ENCODE results near the gene PGPEP1. TPM values are rescaled to one million over a fixed set of nuclear protein-coding genes. Genes with fewer than 3 reads are reported as not detected.
"Not testable (repeated sequence)": the region's sequence is repeated elsewhere in the genome, so short reads cannot be mapped to it uniquely, and the experiment has no call there.

Gene PGPEP1
- polyA plus RNA-seq, 2 donors = 1.8 to 1.9 TPM

DNA sequence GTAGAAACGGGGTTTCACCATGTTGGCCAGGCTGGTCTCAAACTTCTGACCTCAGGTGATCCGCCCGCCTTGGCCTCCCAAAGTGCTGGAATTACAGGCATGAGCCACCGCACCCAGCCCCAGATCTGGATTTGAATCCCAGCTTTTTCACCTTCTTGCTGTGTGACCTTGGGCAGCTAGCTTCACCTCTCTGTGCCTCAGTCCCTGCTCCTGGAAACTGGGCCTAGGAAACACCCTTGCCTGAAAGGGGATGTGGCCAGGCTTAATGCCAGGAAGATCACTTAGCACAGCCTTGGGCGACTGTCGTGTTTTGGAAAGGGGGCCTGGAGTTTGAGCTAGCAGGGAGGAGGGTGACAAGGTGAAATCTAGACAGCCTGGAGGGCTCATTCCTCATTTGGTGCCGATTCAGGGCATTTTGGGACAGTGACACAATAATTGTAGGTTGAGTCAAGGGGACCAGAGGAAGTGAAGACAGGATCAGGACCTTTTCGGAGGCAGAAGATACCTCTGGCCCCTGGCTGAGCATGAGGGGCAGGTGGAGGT, 1.8 kb downstream of the PGPEP1 start:
- Histone ChIP-seq H3K4me1 (ENCODE audit: control insufficient read depth in 2 of 2, insufficient read depth in 2 of 2, low read length in 1 of 2) (peaks cover 0 to 7% of the 10 kb centered on the region in 2 donors), H3K36me3 (ENCODE audit: control insufficient read depth in 2 of 2, insufficient read depth in 2 of 2, low read length in 1 of 2) (no peaks in the 10 kb centered on the region), H3K4me3 (ENCODE audit: low read depth in 1 of 2, low read length in 2 of 2) (no peak overlapping the region), H3K27me3 (ENCODE audit: control insufficient read depth in 1 of 2, insufficient read depth in 2 of 2, low read length in 2 of 2) (no peaks in the 10 kb centered on the region), H3K9me3 (ENCODE audit: control insufficient read depth in 2 of 2, insufficient read depth in 1 of 2, low read depth in 1 of 2, low read length in 1 of 2) (no peaks in the 10 kb centered on the region), H3K27ac (ENCODE audit: low read depth in 2 of 2, low read length in 1 of 2) (no peak overlapping the region)
- whole genome bisulfite sequencing, 2 donors = 75 to 76% methylated on average over 8 of the region's 8 CpGs

DNA sequence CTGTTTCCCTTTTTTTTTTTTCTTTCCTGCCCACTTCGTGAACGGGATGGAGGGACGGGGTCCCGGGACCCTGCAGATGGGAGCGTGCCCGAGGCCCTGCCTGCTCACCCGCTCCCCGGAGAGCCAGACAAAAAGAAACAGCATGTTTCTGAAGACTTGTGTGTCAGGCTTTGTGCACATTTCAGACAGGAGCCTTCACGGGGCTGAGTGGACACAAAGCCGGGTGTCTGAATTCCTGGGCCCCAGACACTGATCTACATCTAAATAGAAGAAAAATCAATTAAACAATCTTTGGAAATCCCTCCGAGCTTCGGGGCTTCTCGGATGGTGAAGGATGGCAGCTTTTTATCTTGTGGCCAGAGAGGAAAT, 4.2 kb downstream of the PGPEP1 start:
- Histone ChIP-seq H3K4me1 (ENCODE audit: control insufficient read depth in 2 of 2, insufficient read depth in 2 of 2, low read length in 1 of 2) (peaks cover 0 to 7% of the 10 kb centered on the region in 2 donors), H3K27ac (ENCODE audit: low read depth in 2 of 2, low read length in 1 of 2) (no peak overlapping the region), H3K9me3 (ENCODE audit: control insufficient read depth in 2 of 2, insufficient read depth in 1 of 2, low read depth in 1 of 2, low read length in 1 of 2) (no peaks in the 10 kb centered on the region), H3K4me3 (ENCODE audit: low read depth in 1 of 2, low read length in 2 of 2) (no peak overlapping the region), H3K36me3 (ENCODE audit: control insufficient read depth in 2 of 2, insufficient read depth in 2 of 2, low read length in 1 of 2) (no peaks in the 10 kb centered on the region), H3K27me3 (ENCODE audit: control insufficient read depth in 1 of 2, insufficient read depth in 2 of 2, low read length in 2 of 2) (no peaks in the 10 kb centered on the region)
- 67 to 68% methylated on average over 13 of the region's 13 CpGs for WGBS, 2 donors

- H3K9me3 ChIP-seq (ENCODE audit: control insufficient read depth in 2 of 2, insufficient read depth in 1 of 2, low read depth in 1 of 2, low read length in 1 of 2) = no peaks in the 10 kb centered on the region
- H3K4me1 ChIP-seq (ENCODE audit: control insufficient read depth in 2 of 2, insufficient read depth in 2 of 2, low read length in 1 of 2) = peaks cover 0 to under 1% of the 10 kb centered on the region in 2 donors
- no peaks in the 10 kb centered on the region for H3K36me3 ChIP-seq (ENCODE audit: control insufficient read depth in 2 of 2, insufficient read depth in 2 of 2, low read length in 1 of 2)
- H3K27ac ChIP-seq (ENCODE audit: low read depth in 2 of 2, low read length in 1 of 2) = no peak overlapping the region
- 91 to 95% methylated on average over 6 of the region's 6 CpGs for WGBS, 2 donors
- no peak overlapping the region for H3K4me3 ChIP-seq (ENCODE audit: low read depth in 1 of 2, low read length in 2 of 2)
- no peaks in the 10 kb centered on the region for H3K27me3 ChIP-seq (ENCODE audit: control insufficient read depth in 1 of 2, insufficient read depth in 2 of 2, low read length in 2 of 2)
Observed at GRCh38 chr19:18345296-18345695, 4.9 kb downstream of the PGPEP1 start.

GRCh38 chr19:18346091-18346490, 5.7 kb downstream of the PGPEP1 start:
- 46 to 58% methylated on average over 8 of the region's 8 CpGs for WGBS, 2 donors
- no peak overlapping the region for H3K27ac ChIP-seq (ENCODE audit: low read depth in 2 of 2, low read length in 1 of 2)
- no peaks in the 10 kb centered on the region for H3K9me3 ChIP-seq (ENCODE audit: control insufficient read depth in 2 of 2, insufficient read depth in 1 of 2, low read depth in 1 of 2, low read length in 1 of 2)
- no peaks in the 10 kb centered on the region for H3K36me3 ChIP-seq (ENCODE audit: control insufficient read depth in 2 of 2, insufficient read depth in 2 of 2, low read length in 1 of 2)
- H3K4me1 ChIP-seq (ENCODE audit: control insufficient read depth in 2 of 2, insufficient read depth in 2 of 2, low read length in 1 of 2) = no peaks in the 10 kb centered on the region
- H3K4me3 ChIP-seq (ENCODE audit: low read depth in 1 of 2, low read length in 2 of 2) = no peak overlapping the region
- H3K27me3 ChIP-seq (ENCODE audit: control insufficient read depth in 1 of 2, insufficient read depth in 2 of 2, low read length in 2 of 2) = no peaks in the 10 kb centered on the region

GRCh38 chr19:18348171-18348570, 7.8 kb downstream of the PGPEP1 start:
- no peaks in the 10 kb centered on the region for H3K4me1 ChIP-seq (ENCODE audit: control insufficient read depth in 2 of 2, insufficient read depth in 2 of 2, low read length in 1 of 2)
- H3K27ac ChIP-seq (ENCODE audit: low read depth in 2 of 2, low read length in 1 of 2) = no peak overlapping the region
- H3K27me3 ChIP-seq (ENCODE audit: control insufficient read depth in 1 of 2, insufficient read depth in 2 of 2, low read length in 2 of 2) = no peaks in the 10 kb centered on the region
- H3K4me3 ChIP-seq (ENCODE audit: low read depth in 1 of 2, low read length in 2 of 2) = no peak overlapping the region
- WGBS, 2 donors = 92 to 94% methylated on average over 17 of the region's 17 CpGs
- H3K9me3 ChIP-seq (ENCODE audit: control insufficient read depth in 2 of 2, insufficient read depth in 1 of 2, low read depth in 1 of 2, low read length in 1 of 2) = no peaks in the 10 kb centered on the region
- no peaks in the 10 kb centered on the region for H3K36me3 ChIP-seq (ENCODE audit: control insufficient read depth in 2 of 2, insufficient read depth in 2 of 2, low read length in 1 of 2)

GRCh38 chr19:18348818-18349339, 8.5 kb downstream of the PGPEP1 start:
- H3K36me3 ChIP-seq (ENCODE audit: control insufficient read depth in 2 of 2, insufficient read depth in 2 of 2, low read length in 1 of 2); H3K4me1 ChIP-seq (ENCODE audit: control insufficient read depth in 2 of 2, insufficient read depth in 2 of 2, low read length in 1 of 2): not testable (repeated sequence)
- WGBS, 2 donors = 90% methylated on average over 6 of the region's 6 CpGs

DNA sequence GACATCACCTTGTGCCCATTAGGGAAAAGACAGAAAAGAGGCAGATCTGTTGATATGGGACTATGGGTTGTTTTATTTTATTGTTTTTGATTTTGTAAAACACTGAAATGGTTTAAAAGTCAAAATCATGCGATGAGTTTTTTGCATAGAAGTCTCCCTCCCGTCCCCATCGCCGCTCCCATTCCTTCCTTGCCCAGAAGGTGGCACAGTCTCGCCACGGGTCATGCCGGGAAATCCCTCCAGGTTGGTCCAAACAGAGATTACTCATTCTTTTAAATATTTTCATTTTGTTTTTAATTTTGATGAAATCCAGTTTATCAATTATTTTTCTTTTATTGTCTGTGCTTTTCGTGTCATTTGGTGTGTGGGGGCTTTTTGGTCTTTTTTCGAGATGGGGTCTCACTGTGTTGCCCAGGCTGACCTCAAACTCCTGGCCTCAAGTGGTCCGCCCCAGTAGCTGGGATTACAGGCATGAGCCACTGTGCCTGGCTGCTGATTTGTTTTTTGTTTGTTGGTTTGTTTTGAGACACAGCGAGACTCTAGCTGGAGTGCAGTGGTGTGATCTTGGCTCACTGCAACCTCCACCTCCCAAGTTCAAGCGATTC, 9.2 kb downstream of the PGPEP1 start:
- Histone ChIP-seq H3K36me3 (ENCODE audit: control insufficient read depth in 2 of 2, insufficient read depth in 2 of 2, low read length in 1 of 2) (no peaks in the 10 kb centered on the region), H3K27ac (ENCODE audit: low read depth in 2 of 2, low read length in 1 of 2) (no peak overlapping the region), H3K4me3 (ENCODE audit: low read depth in 1 of 2, low read length in 2 of 2) (no peak overlapping the region), H3K4me1 (ENCODE audit: control insufficient read depth in 2 of 2, insufficient read depth in 2 of 2, low read length in 1 of 2) (no peaks in the 10 kb centered on the region), H3K9me3 (ENCODE audit: control insufficient read depth in 2 of 2, insufficient read depth in 1 of 2, low read depth in 1 of 2, low read length in 1 of 2) (no peaks in the 10 kb centered on the region), H3K27me3 (ENCODE audit: control insufficient read depth in 1 of 2, insufficient read depth in 2 of 2, low read length in 2 of 2) (no peaks in the 10 kb centered on the region)
- 47 to 49% methylated on average over 12 of the region's 12 CpGs for whole genome bisulfite sequencing, 2 donors

More at GRCh38 chr19:18348818-18349339, 8.5 kb downstream of the PGPEP1 start:
- H3K4me3 ChIP-seq (ENCODE audit: low read depth in 1 of 2, low read length in 2 of 2); H3K9me3 ChIP-seq (ENCODE audit: control insufficient read depth in 2 of 2, insufficient read depth in 1 of 2, low read depth in 1 of 2, low read length in 1 of 2); H3K27me3 ChIP-seq (ENCODE audit: control insufficient read depth in 1 of 2, insufficient read depth in 2 of 2, low read length in 2 of 2); H3K27ac ChIP-seq (ENCODE audit: low read depth in 2 of 2, low read length in 1 of 2): not testable (repeated sequence)

- H3K27me3 ChIP-seq (ENCODE audit: control insufficient read depth in 1 of 2, insufficient read depth in 2 of 2, low read length in 2 of 2) = no peaks in the 10 kb centered on the region
- 85 to 88% methylated on average over 9 of the region's 9 CpGs for WGBS, 2 donors
- no peaks in the 10 kb centered on the region for H3K4me1 ChIP-seq (ENCODE audit: control insufficient read depth in 2 of 2, insufficient read depth in 2 of 2, low read length in 1 of 2)
- H3K4me3 ChIP-seq (ENCODE audit: low read depth in 1 of 2, low read length in 2 of 2) = no peak overlapping the region
- H3K36me3 ChIP-seq (ENCODE audit: control insufficient read depth in 2 of 2, insufficient read depth in 2 of 2, low read length in 1 of 2) = no peaks in the 10 kb centered on the region
- no peak overlapping the region for H3K27ac ChIP-seq (ENCODE audit: low read depth in 2 of 2, low read length in 1 of 2)
- no peaks in the 10 kb centered on the region for H3K9me3 ChIP-seq (ENCODE audit: control insufficient read depth in 2 of 2, insufficient read depth in 1 of 2, low read depth in 1 of 2, low read length in 1 of 2)
Observed at GRCh38 chr19:18350490-18350889, 10.1 kb downstream of the PGPEP1 start.

DNA sequence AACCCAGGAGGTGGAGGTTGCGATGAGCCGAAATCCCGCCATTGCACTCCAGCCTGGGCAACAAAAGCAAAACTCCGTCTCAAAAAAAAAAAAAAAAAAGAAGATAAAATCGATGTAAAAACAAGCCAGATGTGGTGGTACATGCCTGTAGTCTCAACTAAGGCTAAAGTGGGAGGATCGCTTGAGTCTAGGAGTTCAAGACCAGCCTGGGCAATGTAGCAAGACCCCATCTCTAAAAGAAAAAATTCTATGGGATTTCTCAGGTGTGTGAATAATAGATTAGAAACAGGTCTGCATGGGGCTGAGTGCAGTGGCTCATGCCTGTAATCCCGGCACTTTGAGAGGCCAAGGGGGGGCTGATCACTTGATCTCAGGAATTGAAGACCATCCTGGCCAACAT, 11.1 kb downstream of the PGPEP1 start:
- no peaks in the 10 kb centered on the region for H3K9me3 ChIP-seq (ENCODE audit: control insufficient read depth in 2 of 2, insufficient read depth in 1 of 2, low read depth in 1 of 2, low read length in 1 of 2)
- no peak overlapping the region for H3K4me3 ChIP-seq (ENCODE audit: low read depth in 1 of 2, low read length in 2 of 2)
- WGBS, 2 donors = 94% methylated on average over 7 of the region's 7 CpGs
- no peak overlapping the region for H3K27ac ChIP-seq (ENCODE audit: low read depth in 2 of 2, low read length in 1 of 2)
- H3K4me1 ChIP-seq (ENCODE audit: control insufficient read depth in 2 of 2, insufficient read depth in 2 of 2, low read length in 1 of 2) = no peaks in the 10 kb centered on the region
- peaks cover 0 to under 1% of the 10 kb centered on the region in 2 donors for H3K36me3 ChIP-seq (ENCODE audit: control insufficient read depth in 2 of 2, insufficient read depth in 2 of 2, low read length in 1 of 2)
- no peaks in the 10 kb centered on the region for H3K27me3 ChIP-seq (ENCODE audit: control insufficient read depth in 1 of 2, insufficient read depth in 2 of 2, low read length in 2 of 2)
